KOPT-K1 (cell line): ENCODE measurements around the gene BLZF1.
"Not testable (repeated sequence)": the region's sequence is repeated elsewhere in the genome, so short reads cannot be mapped to it uniquely, and the experiment has no call there.

Experiments
- H3K27ac ChIP-seq: fragments of 200-600 bp; sonication (generic); 2 replicates; pipeline ENCODE4 v1.5.1; 2016; ENCODE audit warnings: antibody characterized with exemption, mild to moderate bottlenecking, low read depth, low read length; ENCODE audit not compliant: poor library complexity, severe bottlenecking
- H3K36me3 ChIP-seq: fragments of 200-600 bp; sonication (generic); 2 replicates; pipeline ENCODE4 v1.5.1; 2017; ENCODE audit warnings: antibody characterized with exemption, mild to moderate bottlenecking, low read length, moderate library complexity; ENCODE audit not compliant: insufficient read depth
- H3K9me3 ChIP-seq: fragments of 200-600 bp; sonication (generic); 2 replicates; pipeline ENCODE4 v1.5.1; 2017; ENCODE audit warnings: antibody characterized with exemption, low read length, mild to moderate bottlenecking; ENCODE audit not compliant: insufficient read depth, poor library complexity, severe bottlenecking

Gene BLZF1

GRCh38 chr1:169340882-169341281 lies 27.1 kb upstream of the BLZF1 start:
- Histone ChIP-seq H3K9me3 (peaks cover 7% of the 10 kb centered on the region), H3K27ac (no peak overlapping the region), H3K36me3 (no peaks in the 10 kb centered on the region)

GRCh38 chr1:169342096-169342495 lies 25.9 kb upstream of the BLZF1 start:
- H3K9me3 ChIP-seq, H3K27ac ChIP-seq, H3K36me3 ChIP-seq: not testable (repeated sequence)

- no peaks in the 10 kb centered on the region for H3K36me3 ChIP-seq
- peaks cover 7% of the 10 kb centered on the region for H3K9me3 ChIP-seq
- H3K27ac ChIP-seq = no peak overlapping the region
Measured at GRCh38 chr1:169345511-169345910, 22.5 kb upstream of the BLZF1 start.

GRCh38 chr1:169346036-169346589 lies 21.9 kb upstream of the BLZF1 start:
- no peak overlapping the region for H3K27ac ChIP-seq
- H3K36me3 ChIP-seq = no peaks in the 10 kb centered on the region
- peaks cover 4% of the 10 kb centered on the region for H3K9me3 ChIP-seq

- H3K27ac ChIP-seq = no peak overlapping the region
- H3K9me3 ChIP-seq = no peaks in the 10 kb centered on the region
- H3K36me3 ChIP-seq = no peaks in the 10 kb centered on the region
Measured at GRCh38 chr1:169347688-169348382, 20.2 kb upstream of the BLZF1 start.

GRCh38 chr1:169348383-169349036 lies 19.5 kb upstream of the BLZF1 start:
- Histone ChIP-seq H3K36me3 (no peaks in the 10 kb centered on the region), H3K27ac (no peak overlapping the region), H3K9me3 (no peaks in the 10 kb centered on the region)

GRCh38 chr1:169360415-169360814 lies 7.6 kb upstream of the BLZF1 start:
- Histone ChIP-seq H3K9me3 (peaks cover 7% of the 10 kb centered on the region), H3K36me3 (no peaks in the 10 kb centered on the region), H3K27ac (no peak overlapping the region)

GRCh38 chr1:169361281-169361680 lies 6.7 kb upstream of the BLZF1 start:
- H3K27ac ChIP-seq = no peak overlapping the region
- no peaks in the 10 kb centered on the region for H3K36me3 ChIP-seq
- peaks cover 8% of the 10 kb centered on the region for H3K9me3 ChIP-seq

- no peaks in the 10 kb centered on the region for H3K36me3 ChIP-seq
- H3K9me3 ChIP-seq = peaks cover 8% of the 10 kb centered on the region
- H3K27ac ChIP-seq = no peak overlapping the region
Measured at GRCh38 chr1:169363046-169363730, 4.8 kb upstream of the BLZF1 start.

GRCh38 chr1:169364948-169365347 lies 3.0 kb upstream of the BLZF1 start:
- peaks cover 3% of the 10 kb centered on the region; the same call in 1 of the 2 replicates for H3K36me3 ChIP-seq
- no peak overlapping the region for H3K27ac ChIP-seq
- peaks cover 8% of the 10 kb centered on the region for H3K9me3 ChIP-seq

- Histone ChIP-seq H3K27ac (peak overlapping the region; percentile 82), H3K9me3 (peaks cover 8% of the 10 kb centered on the region), H3K36me3 (peaks cover 8% of the 10 kb centered on the region)
Measured at GRCh38 chr1:169367096-169367685, 804 bp upstream of the BLZF1 start.

GRCh38 chr1:169368406-169368769 lies 393 bp downstream of the BLZF1 start:
- Histone ChIP-seq H3K36me3 (peaks cover 19% of the 10 kb centered on the region), H3K27ac (peak overlapping the region; percentile 82), H3K9me3 (peaks cover 8% of the 10 kb centered on the region)

GRCh38 chr1:169371404-169371803 lies 3.4 kb downstream of the BLZF1 start:
- Histone ChIP-seq H3K27ac (peak overlapping the region; percentile 19), H3K36me3 (peaks cover 35% of the 10 kb centered on the region)

GRCh38 chr1:169381162-169381561 lies 13.2 kb downstream of the BLZF1 start:
- H3K27ac ChIP-seq = no peak overlapping the region
- peaks cover 90% of the 10 kb centered on the region for H3K36me3 ChIP-seq
- no peaks in the 10 kb centered on the region for H3K9me3 ChIP-seq

More at GRCh38 chr1:169371404-169371803, 3.4 kb downstream of the BLZF1 start:
- no peaks in the 10 kb centered on the region for H3K9me3 ChIP-seq

- Histone ChIP-seq H3K27ac (no peak overlapping the region), H3K36me3 (peaks cover 85% of the 10 kb centered on the region), H3K9me3 (no peaks in the 10 kb centered on the region)
Measured at GRCh38 chr1:169383449-169383848, 15.5 kb downstream of the BLZF1 start.
